ENCODE data around the gene SCN8A. TPM values are rescaled to one million over a fixed set of nuclear protein-coding genes. Genes with fewer than 3 reads are reported as not detected.

The SCN8A gene
- total and polyA plus RNA-seq, 2 donors (not counting 3 experiments of a cell fraction or from before 2014, with no cell fraction given), result 9.4 to 20.4 TPM

GRCh38 chr12:51744957-51745356 lies 153.9 kb downstream of the SCN8A start:
- Histone ChIP-seq H3K4me1 (ENCODE audit: control insufficient read depth, extremely low read depth, insufficient read depth, low read length) (peaks cover 20% of the 10 kb centered on the region), H3K36me3 (ENCODE audit: control insufficient read depth in 2 of 2, extremely low read depth in 1 of 2, insufficient read depth in 2 of 2, low read length in 2 of 2) (peaks cover 3 to 6% of the 10 kb centered on the region in 2 experiments), H4K20me1 (replicated peaks; ENCODE audit: control insufficient read depth, extremely low read depth, insufficient read depth, low read length) (no peaks in the 10 kb centered on the region), H3K4me3 (replicated peaks in 1 of 3; ENCODE audit: insufficient read depth in 1 of 3, low read depth in 1 of 3, low read length in 3 of 3) (no peak overlapping the region), H3K9me3 (replicated peaks; ENCODE audit: control insufficient read depth, insufficient read depth, low read length) (no peaks in the 10 kb centered on the region), H3K27ac (ENCODE audit: insufficient read depth, low read depth, low read length) (peak overlapping the region; percentile 77), H3K4me2 (ENCODE audit: insufficient read depth, low read length) (peak overlapping the region; percentile 57), H3K79me2 (ENCODE audit: control insufficient read depth, insufficient read depth, low read length) (no peaks in the 10 kb centered on the region), H3K9ac (replicated peaks; ENCODE audit: extremely low read depth, insufficient read depth, low read length) (peak overlapping the region; percentile 17), H3K9me1 (replicated peaks; ENCODE audit: control insufficient read depth, extremely low read depth, insufficient read depth, low read length) (no peaks in the 10 kb centered on the region), H2AFZ (ENCODE audit: low read depth, low read length) (no peak overlapping the region), H3K27me3 (ENCODE audit: control insufficient read depth in 2 of 2, insufficient read depth in 2 of 2, low read length in 2 of 2) (no peaks in the 10 kb centered on the region)
- no TSS peak for BruUV-seq (replicated peaks)
- intact Hi-C loops (cut with micrococcal nuclease) (loop anchor here (1.0 to 5.0 kb wide), 4 partner anchors 9 to 142 kb away; partner anchors contain the start of gene ANKRD33), dilution Hi-C loops (cut with MboI; ENCODE audit: extremely low pct_ligation_motif_present, low sequenced_read_pairs) (no loop called here)
- no peak for TF ChIP-seq POLR2A (IDR thresholded peaks at IDR 0.05; ENCODE audit: low read depth, low read length)
- no peak for TF ChIP-seq MAX (IDR thresholded peaks at IDR 0.05; ENCODE audit: insufficient read depth, insufficient read length)
- no peak for TF ChIP-seq CTCF (IDR thresholded peaks at IDR 0.05; ENCODE audit: extremely low read depth in 1 of 2, insufficient read depth in 1 of 2, low read depth in 1 of 2, low read length in 2 of 2)
- no peak for TF ChIP-seq JUN (IDR thresholded peaks at IDR 0.05; ENCODE audit: borderline replicate concordance, insufficient read depth, insufficient read length, low read depth)
- no peak for TF ChIP-seq MYC (IDR thresholded peaks at IDR 0.05; ENCODE audit: low read depth, low read length)
- no peak for TF ChIP-seq POLR2AphosphoS5 (IDR thresholded peaks at IDR 0.05; ENCODE audit: insufficient read depth, low read depth, low read length)
- no peak for TF ChIP-seq FOS (IDR thresholded peaks at IDR 0.05; ENCODE audit: borderline replicate concordance, insufficient read depth, low read length)
- TF ChIP-seq GATA2 (IDR thresholded peaks at IDR 0.05; ENCODE audit: insufficient read depth, insufficient read length, low read depth, low read length), result no peak
- no peak for TF ChIP-seq EZH2 (IDR thresholded peaks at IDR 0.05; ENCODE audit: borderline replicate concordance, low read depth, low read length, severe bottlenecking)
- DNase-seq (ENCODE audit: low read depth, low spot score) (no peak), FAIRE-seq (no peak)
- ChIA-PET POLR2A (interaction anchor here (1.2 kb wide), 1 partner anchor 8 kb away, joined by 4 read pairs; no protein-coding TSS in a partner anchor), CTCF (interaction anchor here (0.8 to 1.7 kb wide), 4 partner anchors 10 to 125 kb away, joined by 3 to 7 read pairs (median 5); a partner anchor contains a TSS)

Data from endothelial cell of umbilical vein (primary cell).